ENCODE measurements around the gene CACNA1E.

DNA sequence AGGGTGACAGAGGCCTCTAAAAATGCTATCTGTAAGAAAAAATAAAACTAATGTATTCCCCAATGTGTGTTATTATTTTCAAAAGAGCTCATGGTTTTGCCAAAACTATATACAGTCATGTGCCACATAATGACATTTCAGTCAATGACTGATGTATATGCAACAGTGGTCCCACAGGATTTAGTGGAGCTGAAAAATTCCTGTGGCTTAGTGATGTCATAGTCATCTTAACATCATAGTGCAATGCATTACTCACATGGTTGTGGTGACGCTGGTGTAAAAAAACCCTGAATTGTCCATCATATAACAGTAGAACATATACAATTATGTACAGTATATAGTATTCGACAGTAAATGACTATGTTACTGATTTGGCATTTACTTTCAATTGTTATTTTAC, 172.4 kb downstream of the CACNA1E start:
- TF ChIP-seq, protein P1, sequence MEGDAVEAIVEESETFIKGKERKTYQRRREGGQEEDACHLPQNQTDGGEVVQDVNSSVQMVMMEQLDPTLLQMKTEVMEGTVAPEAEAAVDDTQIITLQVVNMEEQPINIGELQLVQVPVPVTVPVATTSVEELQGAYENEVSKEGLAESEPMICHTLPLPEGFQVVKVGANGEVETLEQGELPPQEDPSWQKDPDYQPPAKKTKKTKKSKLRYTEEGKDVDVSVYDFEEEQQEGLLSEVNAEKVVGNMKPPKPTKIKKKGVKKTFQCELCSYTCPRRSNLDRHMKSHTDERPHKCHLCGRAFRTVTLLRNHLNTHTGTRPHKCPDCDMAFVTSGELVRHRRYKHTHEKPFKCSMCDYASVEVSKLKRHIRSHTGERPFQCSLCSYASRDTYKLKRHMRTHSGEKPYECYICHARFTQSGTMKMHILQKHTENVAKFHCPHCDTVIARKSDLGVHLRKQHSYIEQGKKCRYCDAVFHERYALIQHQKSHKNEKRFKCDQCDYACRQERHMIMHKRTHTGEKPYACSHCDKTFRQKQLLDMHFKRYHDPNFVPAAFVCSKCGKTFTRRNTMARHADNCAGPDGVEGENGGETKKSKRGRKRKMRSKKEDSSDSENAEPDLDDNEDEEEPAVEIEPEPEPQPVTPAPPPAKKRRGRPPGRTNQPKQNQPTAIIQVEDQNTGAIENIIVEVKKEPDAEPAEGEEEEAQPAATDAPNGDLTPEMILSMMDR (IDR thresholded peaks at IDR 0.05; ENCODE audit: poor library complexity) = no peak
- no peak for TF ChIP-seq EZH2 (IDR thresholded peaks at IDR 0.05; ENCODE audit: borderline replicate concordance)

Measured in hepatocyte (in vitro differentiated cells).